ENCODE data around the gene SYTL1. TPM values are rescaled to one million over a fixed set of nuclear protein-coding genes. Genes with fewer than 3 reads are reported as not detected.
A peak's percentile ranks its signal among the peaks of the same experiment; 100 is the strongest.
"Not testable (repeated sequence)": the region's sequence is repeated elsewhere in the genome, so short reads cannot be mapped to it uniquely, and the experiment has no call there.

SYTL1 gene
- polyA plus RNA-seq, 1 donor, result 0.49 TPM

- DNase-seq (ENCODE audit: low read depth), result not testable (repeated sequence)
Observed at GRCh38 chr1:27384797-27385196, 43.0 kb downstream of the SYTL1 start.

GRCh38 chr1:27388337-27389005 is 46.6 kb downstream of the SYTL1 start:
- DNase-seq (ENCODE audit: low read depth), result no peak

GRCh38 chr1:27391511-27392095 is 49.8 kb downstream of the SYTL1 start:
- no peak for DNase-seq (ENCODE audit: low read depth)

- peak; percentile 52 for DNase-seq (ENCODE audit: low read depth)
Observed at GRCh38 chr1:27392096-27392777, 50.4 kb downstream of the SYTL1 start, which contains the start of gene GPR3. TSS of gene GPR3 (plus strand) at chr1:27392622. CDS start at chr1:27393799, 1,177 bp downstream.

GRCh38 chr1:27392778-27393635 is 51.2 kb downstream of the SYTL1 start:
- DNase-seq (ENCODE audit: low read depth), result no peak

- no peak for DNase-seq (ENCODE audit: low read depth)
Observed at GRCh38 chr1:27393641-27394281, 51.9 kb downstream of the SYTL1 start.

GRCh38 chr1:27394282-27394658 is 52.4 kb downstream of the SYTL1 start:
- no peak for DNase-seq (ENCODE audit: low read depth)

- no peak for DNase-seq (ENCODE audit: low read depth)
Observed at GRCh38 chr1:27394925-27395324, 53.1 kb downstream of the SYTL1 start.

GRCh38 chr1:27395441-27396195 is 53.8 kb downstream of the SYTL1 start:
- no peak for DNase-seq (ENCODE audit: low read depth)

GRCh38 chr1:27397110-27397509 is 55.3 kb downstream of the SYTL1 start:
- DNase-seq (ENCODE audit: low read depth), result no peak

GRCh38 chr1:27397749-27398148 is 55.9 kb downstream of the SYTL1 start:
- no peak for DNase-seq (ENCODE audit: low read depth)

GRCh38 chr1:27398405-27399149 is 56.8 kb downstream of the SYTL1 start:
- DNase-seq (ENCODE audit: low read depth), result no peak

- no peak for DNase-seq (ENCODE audit: low read depth)
Observed at GRCh38 chr1:27399251-27400025, 57.6 kb downstream of the SYTL1 start.

- DNase-seq (ENCODE audit: low read depth), result no peak
Observed at GRCh38 chr1:27400082-27400962, 58.5 kb downstream of the SYTL1 start.

- DNase-seq (ENCODE audit: low read depth), result no peak
Observed at GRCh38 chr1:27400963-27401341, 59.1 kb downstream of the SYTL1 start.

- no peak for DNase-seq (ENCODE audit: low read depth)
Observed at GRCh38 chr1:27402349-27402754, 60.5 kb downstream of the SYTL1 start.

GRCh38 chr1:27403065-27403726 is 61.4 kb downstream of the SYTL1 start:
- no peak for DNase-seq (ENCODE audit: low read depth)
